ENCODE data around the gene FMNL3. TPM values are rescaled to one million over a fixed set of nuclear protein-coding genes. Genes with fewer than 3 reads are reported as not detected.
A peak's percentile ranks its signal among the peaks of the same experiment; 100 is the strongest.
"Not testable (repeated sequence)": the region's sequence is repeated elsewhere in the genome, so short reads cannot be mapped to it uniquely, and the experiment has no call there.

FMNL3 gene, protein sequence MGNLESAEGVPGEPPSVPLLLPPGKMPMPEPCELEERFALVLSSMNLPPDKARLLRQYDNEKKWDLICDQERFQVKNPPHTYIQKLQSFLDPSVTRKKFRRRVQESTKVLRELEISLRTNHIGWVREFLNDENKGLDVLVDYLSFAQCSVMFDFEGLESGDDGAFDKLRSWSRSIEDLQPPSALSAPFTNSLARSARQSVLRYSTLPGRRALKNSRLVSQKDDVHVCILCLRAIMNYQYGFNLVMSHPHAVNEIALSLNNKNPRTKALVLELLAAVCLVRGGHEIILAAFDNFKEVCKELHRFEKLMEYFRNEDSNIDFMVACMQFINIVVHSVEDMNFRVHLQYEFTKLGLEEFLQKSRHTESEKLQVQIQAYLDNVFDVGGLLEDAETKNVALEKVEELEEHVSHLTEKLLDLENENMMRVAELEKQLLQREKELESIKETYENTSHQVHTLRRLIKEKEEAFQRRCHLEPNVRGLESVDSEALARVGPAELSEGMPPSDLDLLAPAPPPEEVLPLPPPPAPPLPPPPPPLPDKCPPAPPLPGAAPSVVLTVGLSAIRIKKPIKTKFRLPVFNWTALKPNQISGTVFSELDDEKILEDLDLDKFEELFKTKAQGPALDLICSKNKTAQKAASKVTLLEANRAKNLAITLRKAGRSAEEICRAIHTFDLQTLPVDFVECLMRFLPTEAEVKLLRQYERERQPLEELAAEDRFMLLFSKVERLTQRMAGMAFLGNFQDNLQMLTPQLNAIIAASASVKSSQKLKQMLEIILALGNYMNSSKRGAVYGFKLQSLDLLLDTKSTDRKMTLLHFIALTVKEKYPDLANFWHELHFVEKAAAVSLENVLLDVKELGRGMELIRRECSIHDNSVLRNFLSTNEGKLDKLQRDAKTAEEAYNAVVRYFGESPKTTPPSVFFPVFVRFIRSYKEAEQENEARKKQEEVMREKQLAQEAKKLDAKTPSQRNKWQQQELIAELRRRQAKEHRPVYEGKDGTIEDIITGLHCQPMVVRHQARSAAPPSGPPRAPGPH
- total RNA-seq (2014; rRNA removed; shearing (Covaris generic)), result 9.8 and 12.1 TPM in 2 replicates

DNA sequence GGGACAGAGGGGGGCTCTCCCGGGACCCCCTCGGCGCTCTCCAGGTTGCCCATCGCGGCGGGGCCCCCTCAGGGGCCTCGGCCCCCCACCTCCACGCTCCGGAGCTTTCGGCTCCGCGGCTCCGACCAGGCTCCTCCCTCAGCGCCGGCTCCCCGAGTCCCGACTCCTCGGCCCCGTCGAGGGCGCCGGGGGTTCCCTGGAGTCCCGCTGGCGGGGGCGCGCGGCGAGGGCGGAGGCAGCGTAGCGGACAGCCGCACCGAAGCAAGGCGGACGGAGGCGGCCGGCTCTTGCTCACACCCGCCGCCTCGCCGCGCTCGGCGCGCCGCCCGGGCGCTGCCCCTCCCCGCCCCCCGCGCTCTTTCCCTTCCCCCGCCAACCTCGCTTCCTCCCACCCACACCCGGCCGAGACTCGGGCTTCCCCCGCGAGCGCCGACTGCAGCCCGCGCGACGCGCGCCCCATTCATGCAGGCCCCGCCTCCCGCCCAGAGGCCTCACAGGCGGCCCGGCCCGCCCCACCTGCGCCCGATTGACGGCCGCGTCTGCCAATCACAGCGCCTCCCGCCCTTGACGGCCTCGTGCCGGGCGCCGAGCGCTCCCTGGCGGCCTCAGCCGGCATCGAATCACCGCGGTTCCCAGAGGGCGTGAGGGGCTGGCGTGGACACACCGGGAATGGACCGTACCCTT lies at the start of gene FMNL3:
Gene FMNL3 (minus strand): TSS at position 278 of the 684 bp plus-strand sequence. CDS start 225 bp downstream, at position 53.
- DNase-seq (ENCODE audit: low spot score), result peak; percentile 94
- in situ Hi-C loops (cut with HindIII; ENCODE audit: low sequenced_read_pairs), result no loop called here

DNA sequence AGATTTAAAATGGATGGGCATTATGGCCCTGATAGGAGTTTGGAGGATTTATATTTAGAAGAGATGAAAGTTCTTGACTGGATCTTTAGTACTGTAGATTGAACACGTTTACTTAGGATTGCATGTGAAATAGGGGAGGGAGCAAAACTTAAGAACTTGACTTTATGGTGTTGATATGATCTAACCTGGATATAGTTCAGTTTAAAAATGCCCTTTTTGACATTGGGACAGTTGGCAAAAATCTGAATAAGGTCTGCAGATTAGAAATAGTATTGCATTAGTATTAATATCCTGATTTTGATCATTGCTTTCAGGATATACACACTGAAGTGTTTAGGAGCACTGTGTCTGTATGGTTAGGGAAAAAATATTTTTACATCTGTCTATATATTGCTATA lies 43.8 kb upstream of the FMNL3 start:
- DNase-seq (ENCODE audit: low spot score), result no peak
- in situ Hi-C loops (cut with HindIII; ENCODE audit: low sequenced_read_pairs), result no loop called here

DNA sequence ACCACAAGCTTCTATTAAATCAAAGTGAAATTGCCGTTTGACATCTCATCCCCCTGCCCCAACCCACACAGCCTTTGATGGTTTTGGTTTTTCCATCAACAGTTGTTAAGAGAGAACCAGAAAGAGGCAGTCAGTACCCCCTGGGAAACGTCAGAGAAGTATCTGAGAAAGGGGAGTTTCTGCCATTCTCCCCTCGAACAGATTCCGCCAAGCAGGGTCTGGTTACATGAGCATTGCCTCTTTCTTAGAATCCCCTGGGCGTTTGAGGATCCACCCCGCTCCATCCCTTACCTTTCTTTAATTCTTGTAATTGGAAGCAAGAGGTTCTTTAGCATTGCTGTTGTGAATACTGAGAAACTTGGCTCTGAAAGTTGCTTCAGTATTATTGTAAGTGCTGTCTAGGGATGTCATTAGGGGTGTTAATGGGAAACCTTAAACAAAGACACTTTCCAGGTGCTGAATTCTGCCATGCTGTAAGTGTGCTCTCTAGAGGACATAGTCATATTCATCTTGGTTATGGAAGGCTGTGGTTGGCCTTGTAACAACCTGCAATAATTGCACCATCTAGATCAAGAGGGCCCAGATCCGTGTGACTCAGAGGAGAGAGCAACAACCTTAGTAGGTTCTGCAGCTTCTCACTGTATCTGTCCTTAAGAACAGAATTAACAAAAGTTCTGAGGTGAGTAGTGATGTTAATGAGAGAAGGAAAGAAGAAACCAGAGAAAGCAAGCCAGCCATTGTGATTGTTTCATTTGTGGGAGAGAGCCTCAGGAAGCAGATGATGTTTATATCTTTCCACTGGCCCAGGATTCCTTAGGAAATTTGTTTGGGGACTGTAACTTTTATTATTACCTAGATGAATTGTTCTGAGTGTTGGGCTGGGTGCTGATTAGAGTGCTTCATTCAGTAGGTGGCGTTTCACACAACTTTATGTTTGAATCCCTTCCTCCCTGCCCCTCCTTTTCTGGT lies 43.1 kb upstream of the FMNL3 start:
- in situ Hi-C loops (cut with HindIII; ENCODE audit: low sequenced_read_pairs), result no loop called here
- no peak for DNase-seq (ENCODE audit: low spot score)

DNA sequence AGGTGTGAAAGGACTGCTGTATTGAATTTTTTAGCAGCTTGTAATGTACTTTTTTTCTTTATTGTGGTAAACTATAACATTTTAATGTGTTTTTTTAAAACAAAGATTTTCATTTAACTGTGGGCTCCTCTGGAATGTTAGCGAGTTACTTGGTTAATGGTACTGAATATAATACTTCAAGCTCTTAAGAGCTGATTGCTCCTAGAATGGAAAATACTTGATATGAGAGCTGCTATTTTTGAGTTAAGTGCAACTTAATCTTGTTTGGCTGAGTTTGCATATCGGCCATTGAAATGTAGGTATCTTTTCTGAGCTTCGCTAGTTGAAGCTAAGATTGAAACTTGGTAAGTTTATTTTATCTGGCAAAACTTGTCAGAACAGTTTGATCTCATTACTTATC lies 41.6 kb upstream of the FMNL3 start:
- no peak for DNase-seq (ENCODE audit: low spot score)
- in situ Hi-C loops (cut with HindIII; ENCODE audit: low sequenced_read_pairs), result no loop called here

DNA sequence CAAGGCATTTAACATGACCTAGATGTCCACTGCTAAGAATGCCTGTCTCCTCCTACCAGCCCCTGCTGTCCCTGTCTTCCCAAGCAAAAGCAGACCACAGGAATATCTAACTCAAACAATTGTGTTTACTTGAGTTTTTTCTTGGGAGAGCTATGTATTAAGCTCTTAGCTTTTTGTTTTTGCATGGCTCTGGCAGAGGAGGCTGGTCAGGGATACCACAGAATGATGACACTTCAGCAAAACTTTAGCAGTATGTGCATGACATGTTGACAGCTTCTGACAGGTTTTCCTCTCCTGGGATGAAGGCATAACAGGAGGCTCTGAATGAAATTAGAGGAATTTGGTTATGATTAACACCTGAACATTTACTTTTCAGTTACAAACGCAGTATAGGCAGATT lies 41.1 kb upstream of the FMNL3 start:
- in situ Hi-C loops (cut with HindIII; ENCODE audit: low sequenced_read_pairs), result no loop called here
- DNase-seq (ENCODE audit: low spot score), result no peak

DNA sequence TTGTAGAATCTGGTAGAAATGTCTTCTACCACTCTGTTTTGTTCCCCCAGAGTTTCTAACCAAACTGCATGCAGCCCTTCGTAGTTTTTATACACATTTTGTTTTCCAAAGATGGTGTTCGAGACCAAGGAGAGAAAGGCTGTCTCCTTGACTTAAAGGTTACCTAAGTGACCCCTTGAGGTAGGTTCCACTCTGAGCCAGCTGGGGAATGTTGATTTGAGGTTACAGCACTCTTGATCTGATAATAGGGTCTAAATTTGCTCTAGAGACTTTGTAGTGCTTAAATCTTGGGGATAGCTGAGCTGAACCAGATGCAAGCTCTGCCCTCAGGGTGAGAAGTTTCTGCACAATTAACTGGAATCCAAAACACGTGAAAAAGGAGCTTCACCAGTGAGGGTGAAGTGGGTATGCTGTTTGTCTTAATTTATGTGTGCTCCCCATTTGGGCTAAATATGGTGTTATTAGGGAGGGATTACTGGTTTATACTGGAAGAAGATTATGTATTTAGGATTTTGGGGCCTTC lies 37.2 kb upstream of the FMNL3 start:
- DNase-seq (ENCODE audit: low spot score), result no peak
- in situ Hi-C loops (cut with HindIII; ENCODE audit: low sequenced_read_pairs), result no loop called here

DNA sequence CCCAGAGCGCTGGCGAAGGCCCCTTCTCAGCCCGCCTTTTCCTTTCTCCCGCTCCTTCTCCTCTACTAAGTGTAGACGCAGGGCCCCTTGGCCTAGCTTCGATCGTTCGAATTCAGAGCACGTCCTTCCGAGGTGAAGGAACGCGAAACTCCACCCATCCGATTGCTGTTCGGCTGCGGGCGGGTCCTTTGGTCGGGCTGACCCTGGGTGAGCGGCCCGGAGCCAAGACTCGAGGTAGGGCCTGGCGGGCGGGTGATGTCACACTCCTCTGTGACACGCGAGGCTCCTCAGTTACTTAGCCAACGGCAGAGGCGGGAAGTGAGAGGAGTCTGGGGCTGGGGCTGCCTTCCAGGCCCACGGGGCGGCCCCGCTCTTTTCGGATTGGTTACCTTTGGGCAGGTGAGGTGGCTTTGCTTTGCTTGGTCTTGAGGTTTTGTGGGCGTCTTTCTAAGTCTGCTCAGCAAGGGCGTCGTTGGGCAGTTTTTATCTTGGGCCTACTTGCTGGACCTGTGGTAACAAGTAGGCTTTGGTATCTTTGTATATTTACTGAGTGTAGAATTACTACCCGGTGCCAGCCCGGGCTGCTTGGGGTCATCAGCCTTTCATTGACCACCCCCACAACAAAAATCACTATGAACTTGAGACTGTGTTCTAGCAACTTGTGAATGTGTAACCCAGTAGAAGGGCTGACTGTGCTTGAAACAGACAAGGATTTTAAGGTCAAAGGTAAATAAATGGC lies 34.8 kb upstream of the FMNL3 start:
- peak; percentile 53 for DNase-seq (ENCODE audit: low spot score)
- in situ Hi-C loops (cut with HindIII; ENCODE audit: low sequenced_read_pairs), result no loop called here

DNA sequence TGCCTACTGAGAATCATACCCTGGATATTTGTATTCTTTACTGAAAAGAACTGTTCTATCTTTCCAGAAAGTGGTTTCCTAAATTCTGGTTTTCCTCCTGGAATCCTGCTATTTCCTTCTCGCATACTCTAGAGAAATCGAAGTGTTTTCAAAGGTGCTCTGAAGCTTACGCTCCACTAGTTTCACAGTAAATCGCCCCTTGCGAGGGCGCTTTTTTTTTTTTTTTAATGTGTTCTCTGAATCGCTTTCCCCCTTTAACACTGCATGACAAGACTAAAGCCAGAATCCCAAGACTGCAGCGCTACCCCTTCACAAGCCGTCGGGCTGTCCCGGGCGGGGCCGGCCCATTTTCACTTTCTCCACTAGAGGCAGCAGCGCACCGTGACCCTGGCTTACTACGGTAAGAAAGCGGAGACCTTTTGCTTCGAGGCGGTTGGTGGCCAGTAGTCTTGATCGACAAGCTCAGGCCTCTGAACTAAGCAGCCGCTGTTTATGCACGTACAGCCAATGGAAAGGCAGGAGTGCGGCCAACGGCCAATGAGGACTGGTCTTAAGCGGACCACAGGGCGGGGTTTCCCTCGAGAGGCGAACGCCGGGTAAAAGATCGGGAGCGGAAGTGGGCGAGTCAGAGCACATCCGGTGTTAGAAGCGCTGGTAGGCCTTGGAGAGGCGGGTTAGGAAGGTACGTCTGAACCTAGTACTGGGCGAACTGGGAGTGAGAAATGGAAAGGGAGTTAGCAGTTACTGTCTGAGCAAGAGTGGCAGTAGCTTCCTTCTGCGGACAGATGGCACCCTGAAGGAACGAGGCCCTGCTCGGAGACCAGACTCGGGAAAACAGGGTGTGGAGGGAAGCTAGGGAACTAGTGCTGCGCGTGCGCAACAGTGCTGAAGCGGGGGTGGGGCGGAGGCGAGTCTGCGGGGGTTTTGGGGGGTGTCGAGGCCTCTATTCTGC lies 34.0 kb upstream of the FMNL3 start, which contains the start of gene TMBIM6:
Gene TMBIM6 (plus strand): TSS at position 628 of the 952 bp plus-strand sequence. CDS start 10,937 bp downstream, outside the sequence.
- in situ Hi-C loops (cut with HindIII; ENCODE audit: low sequenced_read_pairs), result no loop called here
- DNase-seq (ENCODE audit: low spot score), result peak; percentile 100

DNA sequence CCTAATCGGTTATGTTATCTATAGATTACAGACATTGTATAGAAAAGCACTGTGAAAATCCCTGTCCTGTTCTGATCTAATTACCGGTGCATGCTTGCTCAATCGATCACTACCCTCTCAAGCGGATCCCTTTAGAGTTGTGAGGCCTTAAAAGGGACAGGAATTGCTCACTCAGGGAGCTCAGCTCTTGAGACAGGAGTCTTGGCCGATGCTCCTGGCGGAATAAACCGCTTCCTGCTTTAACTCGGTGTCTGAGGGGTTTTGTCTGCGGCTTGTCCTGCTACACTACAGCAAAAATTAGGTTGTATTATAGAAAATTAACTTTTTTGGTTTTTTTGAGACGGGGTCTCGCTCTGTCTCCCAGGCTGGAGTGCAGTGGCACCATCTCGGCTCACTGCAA lies 33.1 kb upstream of the FMNL3 start:
- DNase-seq (ENCODE audit: low spot score); in situ Hi-C loops (cut with HindIII; ENCODE audit: low sequenced_read_pairs): not testable (repeated sequence)

DNA sequence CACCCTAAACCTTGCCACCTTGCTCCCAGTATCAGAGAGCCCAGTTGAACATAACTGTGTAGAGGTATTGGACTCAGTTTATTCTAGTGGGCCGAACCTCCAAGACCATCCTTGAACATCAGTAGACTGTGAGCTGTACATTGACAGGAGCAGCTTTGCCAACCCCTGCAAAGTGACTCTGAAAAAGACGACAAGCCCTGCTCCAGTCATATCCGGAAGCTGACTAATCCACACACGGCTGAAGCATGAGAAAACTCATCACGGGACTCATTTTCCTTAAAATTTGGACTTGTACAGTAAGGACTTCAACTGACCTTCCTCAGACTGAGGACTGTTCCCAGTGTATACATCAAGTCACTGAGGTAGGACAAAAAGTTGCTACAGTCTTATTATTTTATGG lies 31.5 kb upstream of the FMNL3 start:
- DNase-seq (ENCODE audit: low spot score); in situ Hi-C loops (cut with HindIII; ENCODE audit: low sequenced_read_pairs): not testable (repeated sequence)

DNA sequence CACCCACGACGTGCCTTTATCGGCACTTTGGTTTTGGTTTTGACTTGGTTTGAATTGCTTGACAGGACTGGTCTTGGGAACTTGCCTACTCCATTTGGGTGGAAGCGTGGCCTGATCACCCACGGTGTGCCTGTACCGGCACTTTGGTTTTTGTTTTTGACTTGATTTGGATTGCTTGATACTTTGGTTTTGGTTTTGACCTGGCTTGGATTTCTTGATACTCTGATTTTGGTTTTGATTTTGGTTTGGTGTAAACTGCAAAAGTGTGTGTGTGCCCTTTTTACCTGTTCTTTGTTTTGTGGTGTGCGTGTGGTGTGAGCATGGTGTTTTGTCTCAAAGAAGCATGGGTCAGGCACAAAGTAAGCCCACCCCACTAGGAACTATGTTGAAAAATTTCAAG lies 27.7 kb upstream of the FMNL3 start:
- DNase-seq (ENCODE audit: low spot score); in situ Hi-C loops (cut with HindIII; ENCODE audit: low sequenced_read_pairs): not testable (repeated sequence)

DNA sequence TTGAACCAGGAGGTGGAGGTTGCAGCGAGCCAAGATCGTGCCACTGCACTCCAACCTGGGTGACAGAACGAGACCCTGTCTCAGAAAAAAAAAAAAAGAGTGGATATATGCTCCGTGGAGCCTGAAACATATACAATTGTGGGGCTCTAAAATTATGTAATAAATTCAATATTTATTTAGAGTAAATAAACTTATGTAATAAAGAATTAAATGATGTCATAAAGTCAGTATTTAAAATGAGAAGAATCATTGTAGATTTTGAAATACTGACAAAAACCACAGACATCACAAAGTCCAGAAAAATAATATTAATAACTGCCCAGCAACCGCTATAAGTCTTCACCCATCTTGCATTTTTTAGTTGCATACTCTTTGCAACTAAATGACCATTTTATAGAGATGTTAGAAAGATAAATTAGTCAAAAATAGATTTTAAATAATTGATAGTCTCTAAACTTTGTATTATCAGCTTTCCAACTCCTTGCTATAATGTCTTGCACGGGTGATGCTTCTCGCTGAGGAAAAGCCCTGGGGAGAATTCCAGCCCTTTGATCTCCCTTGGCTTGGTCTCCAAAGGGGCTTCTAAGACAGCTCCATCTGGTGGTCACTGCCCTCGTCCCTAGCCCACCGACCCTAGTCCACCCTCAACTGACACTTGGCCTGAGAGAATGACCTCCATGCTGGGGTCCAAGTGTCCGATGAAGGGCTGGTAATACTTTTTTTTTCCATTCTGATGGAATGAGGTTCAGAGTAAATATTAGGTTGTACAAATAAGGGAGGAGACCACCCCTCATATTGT lies 26.2 kb upstream of the FMNL3 start:
- in situ Hi-C loops (cut with HindIII; ENCODE audit: low sequenced_read_pairs), result no loop called here
- no peak for DNase-seq (ENCODE audit: low spot score)

DNA sequence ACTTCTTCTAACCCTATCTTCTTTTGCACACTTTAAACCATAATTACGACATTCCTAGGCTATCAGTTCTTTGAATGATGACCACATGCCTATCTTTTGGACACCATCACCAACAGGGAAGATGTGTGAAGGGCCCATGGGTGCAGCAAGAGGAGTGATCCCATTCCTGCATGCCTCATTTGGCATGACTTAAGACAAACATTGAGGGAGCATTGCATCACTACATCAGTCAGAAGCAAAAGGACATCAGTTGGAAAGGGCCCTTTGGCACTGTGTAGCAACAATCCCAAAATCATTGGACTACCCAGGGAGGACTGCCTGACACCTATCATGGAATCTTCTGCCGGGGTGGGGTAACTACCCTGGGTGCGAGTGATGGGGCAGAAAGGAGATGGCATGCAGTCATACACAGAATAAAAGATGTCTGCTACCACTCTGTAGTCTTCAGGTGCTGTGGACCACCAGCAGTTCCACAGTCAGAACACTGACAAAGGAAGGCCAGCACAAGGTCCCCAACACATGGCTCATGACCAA lies 23.4 kb upstream of the FMNL3 start:
- DNase-seq (ENCODE audit: low spot score), result no peak
- in situ Hi-C loops (cut with HindIII; ENCODE audit: low sequenced_read_pairs), result no loop called here

DNA sequence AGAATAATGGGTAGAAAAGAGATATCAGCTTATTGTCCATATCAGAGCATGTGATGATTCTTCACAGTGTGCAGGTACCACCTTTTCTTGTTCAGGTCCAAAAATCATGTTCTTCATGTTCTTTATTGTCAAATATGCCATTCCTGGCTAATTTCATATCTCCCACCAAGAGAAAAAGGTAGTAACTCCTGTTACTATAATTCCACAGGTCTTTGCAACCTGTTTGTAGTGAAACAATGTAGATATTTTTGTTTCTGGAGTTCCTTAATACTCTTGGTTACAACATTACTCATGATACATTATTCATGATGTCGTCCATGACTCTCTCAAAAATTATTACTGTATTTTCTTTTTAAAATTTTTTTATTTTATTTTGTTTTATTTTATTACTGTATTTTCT lies 22.8 kb upstream of the FMNL3 start:
- no peak for DNase-seq (ENCODE audit: low spot score)
- in situ Hi-C loops (cut with HindIII; ENCODE audit: low sequenced_read_pairs), result no loop called here

DNA sequence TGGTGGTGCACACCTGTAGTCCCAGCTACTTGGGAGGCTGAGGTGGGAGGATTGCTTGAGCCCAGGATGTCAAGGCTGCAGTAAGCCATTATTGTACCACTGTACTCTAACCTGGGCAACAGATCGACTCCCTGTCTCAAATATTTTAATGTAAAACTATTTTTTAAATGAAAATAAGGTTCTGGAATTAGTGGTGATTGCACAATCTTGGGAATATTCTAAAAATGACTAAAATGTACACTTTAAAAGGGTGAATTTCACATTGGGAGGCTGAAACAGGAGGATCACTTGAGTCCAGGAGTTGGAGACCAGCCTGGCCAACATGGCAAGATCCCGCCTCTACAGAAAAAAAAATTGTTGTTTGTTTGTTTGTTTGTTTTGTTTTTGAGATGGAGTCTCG lies 21.2 kb upstream of the FMNL3 start:
- no peak for DNase-seq (ENCODE audit: low spot score)
- in situ Hi-C loops (cut with HindIII; ENCODE audit: low sequenced_read_pairs), result no loop called here

All from G401 (cell line).